ENCODE results near the gene PRKCB. TPM values are rescaled to one million over a fixed set of nuclear protein-coding genes. Genes with fewer than 3 reads are reported as not detected.

The PRKCB gene
- total RNA-seq, 2 experiments from 2014 or later = 21.0 to 51.6 TPM

DNA sequence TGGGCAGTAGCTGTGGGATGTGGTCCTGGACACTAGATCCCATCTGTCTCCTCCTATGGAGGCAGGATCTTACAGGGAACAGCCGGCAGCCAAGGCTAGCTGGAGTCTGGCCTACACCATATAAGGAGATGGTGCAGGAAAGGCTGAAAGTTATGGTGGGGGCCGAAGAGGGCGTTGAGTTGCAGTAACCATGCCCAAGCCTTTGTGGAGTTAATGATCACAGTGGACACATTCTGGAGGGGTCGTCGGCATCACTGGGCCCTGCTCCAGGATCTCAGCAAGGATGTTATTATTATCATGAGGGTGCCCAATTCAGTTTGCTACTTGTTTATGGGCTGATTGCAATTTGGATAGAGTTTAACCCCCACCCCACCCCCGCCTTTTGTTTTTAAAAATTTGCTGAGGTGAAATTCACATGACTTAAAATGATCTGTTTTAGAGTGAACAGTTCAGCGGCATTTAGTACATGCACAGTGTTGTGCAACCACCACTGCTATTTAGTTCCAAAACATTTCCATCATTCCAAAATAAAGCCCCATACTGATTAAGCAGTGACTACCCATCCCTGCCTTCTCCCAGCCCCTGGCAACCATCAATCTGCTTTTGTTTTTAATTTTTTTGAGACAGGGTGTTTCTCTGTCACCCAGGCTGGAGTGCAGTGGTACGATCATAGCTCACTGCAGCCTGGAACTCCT lies 236.0 kb downstream of the PRKCB start:
- Histone ChIP-seq H4K20me1 (ENCODE audit: insufficient read depth, low read length) (no peaks in the 10 kb centered on the region), H3K4me3 (ENCODE audit: low read depth, low read length, poor library complexity, severe bottlenecking) (no peak overlapping the region), H3K4me2 (ENCODE audit: low read length) (peak overlapping the region; percentile 1; the same call in 1 of the 2 replicates), H3K4me1 (ENCODE audit: insufficient read depth, low read length, poor library complexity, severe bottlenecking) (peaks cover 49% of the 10 kb centered on the region), H3K79me2 (ENCODE audit: insufficient read depth, low read depth, low read length) (no peaks in the 10 kb centered on the region), H3K9me2 (ENCODE audit: insufficient read depth, low read length) (no peaks in the 10 kb centered on the region), H3K27ac (ENCODE audit: low read depth, low read length, poor library complexity, severe bottlenecking) (peak overlapping the region; percentile 87), H3K9me3 (ENCODE audit: low read length) (no peaks in the 10 kb centered on the region), H2AFZ (ENCODE audit: low read length) (0 out of 2 replicates have a peak overlapping the region, but pooled peaks have one; percentile 56), H3K36me3 (ENCODE audit: insufficient read depth, low read length) (no peaks in the 10 kb centered on the region)
- POLR2A ChIA-PET = interaction anchor here (0.6 to 1.3 kb wide), 4 partner anchors 57 to 442 kb away, joined by 3 to 8 read pairs (median 4); no protein-coding TSS in a partner anchor
- CTCF ChIA-PET (ENCODE audit: unreplicated experiment) = interaction anchor here (0.7 to 3.4 kb wide), 5 partner anchors 17 to 467 kb away, joined by 3 to 25 read pairs (median 3); partner anchors contain the start of gene RBBP6
- no TSS peak for BruUV-seq (replicated peaks)
- no peak for TF ChIP-seq EZH2phosphoT487 (IDR thresholded peaks at IDR 0.05; ENCODE audit: borderline replicate concordance, low read depth, low read length)
- TF ChIP-seq, protein P1, sequence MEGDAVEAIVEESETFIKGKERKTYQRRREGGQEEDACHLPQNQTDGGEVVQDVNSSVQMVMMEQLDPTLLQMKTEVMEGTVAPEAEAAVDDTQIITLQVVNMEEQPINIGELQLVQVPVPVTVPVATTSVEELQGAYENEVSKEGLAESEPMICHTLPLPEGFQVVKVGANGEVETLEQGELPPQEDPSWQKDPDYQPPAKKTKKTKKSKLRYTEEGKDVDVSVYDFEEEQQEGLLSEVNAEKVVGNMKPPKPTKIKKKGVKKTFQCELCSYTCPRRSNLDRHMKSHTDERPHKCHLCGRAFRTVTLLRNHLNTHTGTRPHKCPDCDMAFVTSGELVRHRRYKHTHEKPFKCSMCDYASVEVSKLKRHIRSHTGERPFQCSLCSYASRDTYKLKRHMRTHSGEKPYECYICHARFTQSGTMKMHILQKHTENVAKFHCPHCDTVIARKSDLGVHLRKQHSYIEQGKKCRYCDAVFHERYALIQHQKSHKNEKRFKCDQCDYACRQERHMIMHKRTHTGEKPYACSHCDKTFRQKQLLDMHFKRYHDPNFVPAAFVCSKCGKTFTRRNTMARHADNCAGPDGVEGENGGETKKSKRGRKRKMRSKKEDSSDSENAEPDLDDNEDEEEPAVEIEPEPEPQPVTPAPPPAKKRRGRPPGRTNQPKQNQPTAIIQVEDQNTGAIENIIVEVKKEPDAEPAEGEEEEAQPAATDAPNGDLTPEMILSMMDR (conservative IDR thresholded peaks at IDR 0.05; ENCODE audit: low read length) = no peak
- no peak for DNase-seq (ENCODE audit: low spot score)
- intact Hi-C loops (cut with micrococcal nuclease; ENCODE audit: unreplicated experiment) = loop anchor here (1.0 kb wide), 2 partner anchors 181 to 427 kb away; no protein-coding TSS in a partner anchor

DNA sequence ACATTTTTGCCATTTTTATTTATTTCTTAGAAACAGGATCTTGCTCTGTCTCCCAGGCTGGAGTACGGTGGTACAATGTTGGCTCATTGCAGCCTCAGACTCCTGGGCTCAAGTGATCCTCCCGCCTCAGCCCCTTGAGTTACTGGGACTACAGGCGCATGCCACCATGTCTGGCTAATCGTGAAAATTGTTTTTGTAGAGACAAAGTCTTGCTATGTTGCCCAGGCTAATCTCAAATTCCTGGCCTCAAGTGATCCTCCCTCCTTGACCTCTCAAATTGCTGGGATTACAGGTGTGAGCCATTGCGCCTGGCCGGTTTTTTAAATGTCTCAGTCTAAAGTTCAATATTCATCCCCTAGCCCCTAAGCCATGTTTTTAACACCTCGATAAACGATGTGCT lies 237.5 kb downstream of the PRKCB start:
- CTCF ChIA-PET (ENCODE audit: unreplicated experiment) = interaction anchor here (3.4 kb wide), 1 partner anchor 179 kb away, joined by 25 read pairs; no protein-coding TSS in a partner anchor
- POLR2A ChIA-PET = no interaction called here

More for the DNA sequence above, 237.5 kb downstream of the PRKCB start:
- Histone ChIP-seq H3K27ac (ENCODE audit: low read depth, low read length, poor library complexity, severe bottlenecking) (peak overlapping the region; percentile 87), H3K9me3 (ENCODE audit: low read length) (no peaks in the 10 kb centered on the region), H3K4me2 (ENCODE audit: low read length) (peak overlapping the region; percentile 66), H4K20me1 (ENCODE audit: insufficient read depth, low read length) (no peaks in the 10 kb centered on the region), H3K4me1 (ENCODE audit: insufficient read depth, low read length, poor library complexity, severe bottlenecking) (peaks cover 53% of the 10 kb centered on the region), H3K9me2 (ENCODE audit: insufficient read depth, low read length) (no peaks in the 10 kb centered on the region), H3K79me2 (ENCODE audit: insufficient read depth, low read depth, low read length) (no peaks in the 10 kb centered on the region), H2AFZ (ENCODE audit: low read length) (peak overlapping the region; percentile 56; the same call in 1 of the 2 replicates), H3K4me3 (ENCODE audit: low read depth, low read length, poor library complexity, severe bottlenecking) (peak overlapping the region; percentile 18), H3K36me3 (ENCODE audit: insufficient read depth, low read length) (no peaks in the 10 kb centered on the region)
- DNase-seq (ENCODE audit: low spot score) = no peak
- no peak for TF ChIP-seq EZH2phosphoT487 (IDR thresholded peaks at IDR 0.05; ENCODE audit: borderline replicate concordance, low read depth, low read length)
- TF ChIP-seq, protein P1 (conservative IDR thresholded peaks at IDR 0.05; ENCODE audit: low read length) = no peak
- no TSS peak for BruUV-seq (replicated peaks)
- intact Hi-C loops (cut with micrococcal nuclease; ENCODE audit: unreplicated experiment) = no loop called here

All from OCI-LY7 (cell line).